A673 (cell line): ENCODE data around the gene RPL10A. TPM values are rescaled to one million over a fixed set of nuclear protein-coding genes. Genes with fewer than 3 reads are reported as not detected.

Experiments used
- BruUV-seq: library from RNA; stranded (reverse); fragments of 400-500 nt; replicated peaks from 2 replicates; lab custom pipeline; 2021; lab: Mats Ljungman, UMichigan
- CTCF ChIA-PET: fragments of 300-600 bp; sonication (Branson Sonifier 250); formaldehyde crosslinking; loops from one replicate; lab custom pipeline; 2022; ENCODE audit warnings: antibody characterized with exemption; lab: Charles Lee
- POLR2A ChIA-PET: fragments of 300-600 bp; sonication (Branson Sonifier 250); formaldehyde crosslinking; loops from one replicate; lab custom pipeline; 2022; ENCODE audit warnings: antibody characterized with exemption; ENCODE audit not compliant: low non-redundant PET; lab: Charles Lee
- DNase-seq: peaks from one replicate; pipeline ENCODE4 v3.0.0-alpha.2; 2015; ENCODE audit warnings: low spot score
- H3K27ac ChIP-seq: fragments of 200-600 bp; sonication (generic); 2 replicates; pipeline ENCODE4 v1.5.1; 2016; ENCODE audit warnings: mixed run types, low read depth, mild to moderate bottlenecking, mixed read lengths, antibody characterized with exemption, low read length; ENCODE audit not compliant: poor library complexity, severe bottlenecking
- H3K27me3 ChIP-seq: fragments of 200-600 bp; sonication (generic); replicated peaks from 2 replicates; pipeline ENCODE4 v1.6.1; 2017; ENCODE audit warnings: mixed run types, low read depth, mild to moderate bottlenecking, mixed read lengths, antibody characterized with exemption, low read length; ENCODE audit not compliant: insufficient read depth, poor library complexity
- H3K36me3 ChIP-seq: fragments of 200-600 bp; sonication (generic); 2 replicates; pipeline ENCODE4 v1.6.1; 2016; ENCODE audit warnings: mixed run types, mild to moderate bottlenecking, mixed read lengths, antibody characterized with exemption, low read length; ENCODE audit not compliant: insufficient read depth, poor library complexity, severe bottlenecking
- H3K4me1 ChIP-seq: fragments of 200-600 bp; sonication (generic); 2 replicates; pipeline ENCODE4 v1.6.1; 2017; ENCODE audit warnings: mixed run types, mild to moderate bottlenecking, mixed read lengths, antibody characterized with exemption, low read length; ENCODE audit not compliant: insufficient read depth, poor library complexity, severe bottlenecking
- H3K4me3 ChIP-seq: fragments of 200-600 bp; sonication (generic); 2 replicates; pipeline ENCODE4 v1.5.1; 2016; ENCODE audit warnings: low read depth, mixed run types, mild to moderate bottlenecking, mixed read lengths, low read length; ENCODE audit not compliant: poor library complexity, severe bottlenecking
- H3K9me3 ChIP-seq: fragments of 200-600 bp; sonication (generic); 2 replicates; pipeline ENCODE4 v1.6.1; 2016; ENCODE audit warnings: mixed run types, low read depth, mild to moderate bottlenecking, mixed read lengths, antibody characterized with exemption, low read length; ENCODE audit not compliant: poor library complexity, severe bottlenecking
- EZH2 ChIP-seq: fragments of 200-600 bp; sonication (generic); IDR thresholded peaks from 2 replicates; pipeline ENCODE4 v1.6.1; 2017; ENCODE audit warnings: borderline replicate concordance, low read depth, mild to moderate bottlenecking, mixed read lengths, antibody characterized with exemption, low read length; ENCODE audit not compliant: poor library complexity, severe bottlenecking
- intact Hi-C: fragments of 100-400 bp; cut with micrococcal nuclease; formaldehyde crosslinking; loops from one replicate; pipeline ENCODE4 v1.10.0; 2022; ENCODE audit not compliant: unreplicated experiment
- total RNA-seq: library from RNA; stranded (reverse); gene quantifications from 2 replicates; pipeline ENCODE4 v1.2.3, GENCODE V29; 2021
- TF ChIP-seq, protein P1 (sequence below): fragments of 300-800, 200-600 bp; sonication (generic); conservative IDR thresholded peaks from 2 replicates; pipeline ENCODE4 v1.5.1; 2017; ENCODE audit warnings: low read depth, mild to moderate bottlenecking, antibody characterized with exemption, low read length, moderate library complexity, mixed read lengths

The RPL10A gene
- total RNA-seq, 1 experiment from 2014 or later = 1,064 TPM

- ChIA-PET CTCF (no interaction called here), POLR2A (no interaction called here)
- no TSS peak for BruUV-seq
- Histone ChIP-seq H3K36me3 (no peaks in the 10 kb centered on the region), H3K4me3 (no peak overlapping the region), H3K9me3 (no peaks in the 10 kb centered on the region), H3K4me1 (peaks cover 67% of the 10 kb centered on the region), H3K27me3 (no peaks in the 10 kb centered on the region), H3K27ac (peak overlapping the region; percentile 40)
- DNase-seq = no peak
- intact Hi-C loops = no loop called here
- TF ChIP-seq, protein P1, sequence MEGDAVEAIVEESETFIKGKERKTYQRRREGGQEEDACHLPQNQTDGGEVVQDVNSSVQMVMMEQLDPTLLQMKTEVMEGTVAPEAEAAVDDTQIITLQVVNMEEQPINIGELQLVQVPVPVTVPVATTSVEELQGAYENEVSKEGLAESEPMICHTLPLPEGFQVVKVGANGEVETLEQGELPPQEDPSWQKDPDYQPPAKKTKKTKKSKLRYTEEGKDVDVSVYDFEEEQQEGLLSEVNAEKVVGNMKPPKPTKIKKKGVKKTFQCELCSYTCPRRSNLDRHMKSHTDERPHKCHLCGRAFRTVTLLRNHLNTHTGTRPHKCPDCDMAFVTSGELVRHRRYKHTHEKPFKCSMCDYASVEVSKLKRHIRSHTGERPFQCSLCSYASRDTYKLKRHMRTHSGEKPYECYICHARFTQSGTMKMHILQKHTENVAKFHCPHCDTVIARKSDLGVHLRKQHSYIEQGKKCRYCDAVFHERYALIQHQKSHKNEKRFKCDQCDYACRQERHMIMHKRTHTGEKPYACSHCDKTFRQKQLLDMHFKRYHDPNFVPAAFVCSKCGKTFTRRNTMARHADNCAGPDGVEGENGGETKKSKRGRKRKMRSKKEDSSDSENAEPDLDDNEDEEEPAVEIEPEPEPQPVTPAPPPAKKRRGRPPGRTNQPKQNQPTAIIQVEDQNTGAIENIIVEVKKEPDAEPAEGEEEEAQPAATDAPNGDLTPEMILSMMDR = no peak
- TF ChIP-seq EZH2 = no peak
Observed at GRCh38 chr6:35489066-35489465, 20.9 kb downstream of the RPL10A start.

- Histone ChIP-seq H3K9me3 (no peaks in the 10 kb centered on the region), H3K4me3 (peak overlapping the region; percentile 15), H3K4me1 (peaks cover 69% of the 10 kb centered on the region), H3K27me3 (no peaks in the 10 kb centered on the region), H3K27ac (peak overlapping the region; percentile 71), H3K36me3 (no peaks in the 10 kb centered on the region)
- intact Hi-C loops = no loop called here
- ChIA-PET CTCF (no interaction called here), POLR2A (interaction anchor here (0.6 kb wide), 1 partner anchor 16 kb away, joined by 6 read pairs; no protein-coding TSS in a partner anchor)
- DNase-seq = peak; percentile 75
- TF ChIP-seq, protein P1 = no peak
- TF ChIP-seq EZH2 = no peak
- BruUV-seq = no TSS peak
Observed at GRCh38 chr6:35489995-35490791, 22.0 kb downstream of the RPL10A start.

GRCh38 chr6:35490821-35491557 is 22.8 kb downstream of the RPL10A start:
- peak overlapping the region; percentile 71 for H3K27ac ChIP-seq
- POLR2A ChIA-PET = no interaction called here
- BruUV-seq = no TSS peak

More at GRCh38 chr6:35490821-35491557, 22.8 kb downstream of the RPL10A start:
- H3K27me3 ChIP-seq = no peaks in the 10 kb centered on the region
- peak overlapping the region; percentile 15 for H3K4me3 ChIP-seq
- peaks cover 61% of the 10 kb centered on the region for H3K4me1 ChIP-seq
- no peaks in the 10 kb centered on the region for H3K9me3 ChIP-seq
- CTCF ChIA-PET = interaction anchor here (0.5 kb wide), 1 partner anchor 26 kb away, joined by 10 read pairs; no protein-coding TSS in a partner anchor
- no peak for DNase-seq
- H3K36me3 ChIP-seq = no peaks in the 10 kb centered on the region
- intact Hi-C loops = no loop called here
- TF ChIP-seq EZH2 = no peak
- TF ChIP-seq, protein P1 = no peak
